GM12892 (cell line): Measurements from ENCODE around the gene PSMC1.

Experiments
- DNase-seq: peaks from one replicate; pipeline ENCODE4 v3.0.0; 2011; ENCODE audit not compliant: insufficient read length
- FAIRE-seq: peaks from 2 replicates; lab custom pipeline; 2011; peaks lifted over from hg19 to GRCh38; lab: Jason Lieb, UNC
- POLR2A ChIP-seq: IDR thresholded peaks from 2 replicates; pipeline ENCODE4 v1.6.1; 2011; ENCODE audit warnings: low read depth, low read length, control low read depth
- POLR2AphosphoS5 ChIP-seq: IDR thresholded peaks from 2 replicates; pipeline ENCODE4 v1.6.1; 2011; ENCODE audit warnings: low read depth, low read length, control low read depth
- TAF1 ChIP-seq: IDR thresholded peaks from 2 replicates; pipeline ENCODE4 v1.6.1; 2011; ENCODE audit warnings: low read depth, mild to moderate bottlenecking, control low read depth, low read length, borderline replicate concordance

Gene PSMC1

GRCh38 chr14:90308561-90308960 is 52.2 kb downstream of the PSMC1 start:
- no peak for TF ChIP-seq TAF1
- TF ChIP-seq POLR2A, result no peak
- TF ChIP-seq POLR2AphosphoS5, result no peak
- FAIRE-seq (no peak), DNase-seq (no peak)

DNA sequence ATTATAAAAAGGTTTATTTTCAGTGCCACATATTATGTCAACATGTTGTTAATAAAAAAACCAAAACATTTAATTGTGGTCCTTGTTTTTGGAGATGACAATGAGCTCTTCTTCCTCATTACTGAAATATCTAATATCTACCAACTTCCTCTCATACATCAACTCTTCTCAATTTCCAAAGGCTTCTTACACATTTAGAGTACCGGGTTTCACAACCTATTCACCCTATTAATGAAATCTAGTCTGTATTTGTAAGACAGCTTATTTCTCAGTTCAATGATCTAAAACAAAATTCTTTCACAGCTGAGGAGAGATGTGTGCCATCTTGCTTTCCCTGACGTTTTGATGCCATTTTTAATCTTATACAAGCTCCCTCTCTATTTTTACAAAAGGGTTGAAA is 60.9 kb downstream of the PSMC1 start:
- FAIRE-seq (no peak), DNase-seq (no peak)
- TF ChIP-seq TAF1, result no peak
- TF ChIP-seq POLR2A, result no peak
- TF ChIP-seq POLR2AphosphoS5, result no peak

- TF ChIP-seq POLR2AphosphoS5, result no peak
- no peak for TF ChIP-seq POLR2A
- TF ChIP-seq TAF1, result no peak
- FAIRE-seq (no peak), DNase-seq (no peak)
Observed at GRCh38 chr14:90318016-90318415, 61.7 kb downstream of the PSMC1 start.

DNA sequence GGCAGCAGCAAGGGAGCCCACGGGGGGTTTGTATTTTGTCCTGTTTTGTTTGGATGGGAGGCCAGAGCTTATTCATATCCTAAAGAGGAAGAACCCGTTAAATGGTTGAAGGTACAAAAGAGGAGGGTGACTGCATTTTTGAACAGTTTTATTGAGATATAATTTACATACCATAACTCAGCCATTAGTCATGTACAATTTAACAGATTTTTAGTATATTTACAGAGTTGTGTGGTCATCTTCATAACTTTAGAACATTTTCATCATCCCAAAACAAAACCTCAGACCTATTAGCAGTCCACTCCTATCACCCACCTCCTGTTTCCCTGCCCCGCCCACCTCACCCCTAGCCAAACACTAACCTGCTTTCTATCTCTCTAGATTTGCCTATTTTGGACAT is 62.8 kb downstream of the PSMC1 start:
- DNase-seq (no peak), FAIRE-seq (no peak)
- TF ChIP-seq POLR2AphosphoS5 (no peak), TAF1 (no peak), POLR2A (no peak)

GRCh38 chr14:90319634-90320541 is 63.5 kb downstream of the PSMC1 start:
- FAIRE-seq (no peak), DNase-seq (no peak)
- TF ChIP-seq POLR2A, result no peak
- TF ChIP-seq POLR2AphosphoS5, result no peak
- no peak for TF ChIP-seq TAF1

- DNase-seq (no peak), FAIRE-seq (no peak)
- no peak for TF ChIP-seq POLR2A
- no peak for TF ChIP-seq POLR2AphosphoS5
- TF ChIP-seq TAF1, result no peak
Observed at GRCh38 chr14:90321891-90322290, 65.5 kb downstream of the PSMC1 start.
